Measurements from ENCODE around the gene APLN.

DNA sequence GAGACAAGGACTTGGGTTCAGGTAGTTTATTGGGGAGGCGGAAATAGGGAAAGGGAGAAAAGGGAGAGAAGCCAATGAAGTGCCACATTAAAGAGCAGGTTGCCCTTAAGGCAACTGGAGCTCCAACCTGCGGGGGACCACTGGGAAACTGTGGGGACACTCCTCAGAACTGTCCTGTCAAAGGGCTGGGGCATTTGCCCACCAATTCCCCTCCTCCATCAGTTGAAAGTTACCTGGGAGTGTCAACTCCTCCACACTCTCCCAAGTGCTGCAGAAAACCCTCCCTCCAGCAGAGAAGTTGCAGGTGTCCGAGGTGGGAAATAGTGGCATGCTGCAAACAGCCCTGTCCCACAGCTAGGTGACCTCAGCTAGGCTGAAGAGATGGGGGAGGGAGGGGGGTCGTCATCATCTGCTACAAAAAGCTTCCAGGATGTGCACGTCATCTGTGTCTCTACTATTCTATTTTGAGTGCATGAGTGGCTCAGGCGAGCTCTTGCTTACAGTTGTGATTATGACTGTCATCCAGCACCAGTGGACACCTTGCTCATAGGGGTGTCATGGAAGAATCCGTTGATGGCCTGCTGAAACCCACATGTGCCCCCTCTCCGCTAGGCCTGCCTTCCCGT, 42.6 kb upstream of the APLN start:
- no peak for TF ChIP-seq POLR2A (IDR thresholded peaks at IDR 0.05)
- TF ChIP-seq, protein P1, sequence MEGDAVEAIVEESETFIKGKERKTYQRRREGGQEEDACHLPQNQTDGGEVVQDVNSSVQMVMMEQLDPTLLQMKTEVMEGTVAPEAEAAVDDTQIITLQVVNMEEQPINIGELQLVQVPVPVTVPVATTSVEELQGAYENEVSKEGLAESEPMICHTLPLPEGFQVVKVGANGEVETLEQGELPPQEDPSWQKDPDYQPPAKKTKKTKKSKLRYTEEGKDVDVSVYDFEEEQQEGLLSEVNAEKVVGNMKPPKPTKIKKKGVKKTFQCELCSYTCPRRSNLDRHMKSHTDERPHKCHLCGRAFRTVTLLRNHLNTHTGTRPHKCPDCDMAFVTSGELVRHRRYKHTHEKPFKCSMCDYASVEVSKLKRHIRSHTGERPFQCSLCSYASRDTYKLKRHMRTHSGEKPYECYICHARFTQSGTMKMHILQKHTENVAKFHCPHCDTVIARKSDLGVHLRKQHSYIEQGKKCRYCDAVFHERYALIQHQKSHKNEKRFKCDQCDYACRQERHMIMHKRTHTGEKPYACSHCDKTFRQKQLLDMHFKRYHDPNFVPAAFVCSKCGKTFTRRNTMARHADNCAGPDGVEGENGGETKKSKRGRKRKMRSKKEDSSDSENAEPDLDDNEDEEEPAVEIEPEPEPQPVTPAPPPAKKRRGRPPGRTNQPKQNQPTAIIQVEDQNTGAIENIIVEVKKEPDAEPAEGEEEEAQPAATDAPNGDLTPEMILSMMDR (IDR thresholded peaks at IDR 0.05) = no peak

All from testis (tissue), 2 donors.